ENCODE measurements around the gene HTD2.
"Not testable (repeated sequence)": the region's sequence is repeated elsewhere in the genome, so short reads cannot be mapped to it uniquely, and the experiment has no call there.

DNA sequence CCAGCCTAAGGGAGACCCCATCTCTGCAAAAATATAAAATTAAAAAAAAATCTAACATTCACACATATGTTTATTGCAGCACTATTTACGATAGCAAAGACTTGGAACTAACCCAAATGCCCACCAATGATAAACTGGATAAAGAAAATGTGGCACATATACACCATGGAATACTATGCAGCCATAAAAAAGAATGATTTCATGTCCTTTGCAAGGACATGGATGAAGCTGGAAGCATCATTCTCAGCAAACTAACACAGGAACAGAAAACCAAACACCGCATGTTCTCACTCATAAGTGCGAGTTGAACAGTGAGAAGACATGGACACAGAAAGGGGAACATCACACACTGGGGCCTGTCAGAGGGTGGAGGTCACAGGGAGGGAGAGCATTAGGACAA lies 33.0 kb upstream of the HTD2 start:
- TF ChIP-seq CTCF (IDR thresholded peaks at IDR 0.05; ENCODE audit: low read length); EZH2phosphoT487 (IDR thresholded peaks at IDR 0.05; ENCODE audit: low read length); EZH2 (optimal IDR thresholded peaks at IDR 0.05; ENCODE audit: low read depth, low read length): not testable (repeated sequence)
